AG10803 (cell line): Measurements from ENCODE around the gene PBX1.

Experiments
- DNase-seq: peaks from one replicate; pipeline ENCODE4 v3.0.0; 2010; ENCODE audit warnings: low read depth
- H3K4me3 ChIP-seq: 2 replicates; pipeline ENCODE4 v1.5.1; 2011; ENCODE audit warnings: mild to moderate bottlenecking, low read length, control low read depth
- TF ChIP-seq, protein P1 (sequence below): conservative IDR thresholded peaks from 2 replicates; pipeline ENCODE4 v1.5.1; 2011; ENCODE audit warnings: mild to moderate bottlenecking, low read length, control low read depth, inconsistent platforms

Gene PBX1

GRCh38 chr1:164685266-164686035, 126.5 kb downstream of the PBX1 start:
- TF ChIP-seq, protein P1, sequence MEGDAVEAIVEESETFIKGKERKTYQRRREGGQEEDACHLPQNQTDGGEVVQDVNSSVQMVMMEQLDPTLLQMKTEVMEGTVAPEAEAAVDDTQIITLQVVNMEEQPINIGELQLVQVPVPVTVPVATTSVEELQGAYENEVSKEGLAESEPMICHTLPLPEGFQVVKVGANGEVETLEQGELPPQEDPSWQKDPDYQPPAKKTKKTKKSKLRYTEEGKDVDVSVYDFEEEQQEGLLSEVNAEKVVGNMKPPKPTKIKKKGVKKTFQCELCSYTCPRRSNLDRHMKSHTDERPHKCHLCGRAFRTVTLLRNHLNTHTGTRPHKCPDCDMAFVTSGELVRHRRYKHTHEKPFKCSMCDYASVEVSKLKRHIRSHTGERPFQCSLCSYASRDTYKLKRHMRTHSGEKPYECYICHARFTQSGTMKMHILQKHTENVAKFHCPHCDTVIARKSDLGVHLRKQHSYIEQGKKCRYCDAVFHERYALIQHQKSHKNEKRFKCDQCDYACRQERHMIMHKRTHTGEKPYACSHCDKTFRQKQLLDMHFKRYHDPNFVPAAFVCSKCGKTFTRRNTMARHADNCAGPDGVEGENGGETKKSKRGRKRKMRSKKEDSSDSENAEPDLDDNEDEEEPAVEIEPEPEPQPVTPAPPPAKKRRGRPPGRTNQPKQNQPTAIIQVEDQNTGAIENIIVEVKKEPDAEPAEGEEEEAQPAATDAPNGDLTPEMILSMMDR, result no peak
- DNase-seq, result no peak
- H3K4me3 ChIP-seq, result no peak overlapping the region

- no peak for DNase-seq
- H3K4me3 ChIP-seq, result no peak overlapping the region
- TF ChIP-seq, protein P1, result no peak
Observed at GRCh38 chr1:164687777-164688176, 128.8 kb downstream of the PBX1 start.

DNA sequence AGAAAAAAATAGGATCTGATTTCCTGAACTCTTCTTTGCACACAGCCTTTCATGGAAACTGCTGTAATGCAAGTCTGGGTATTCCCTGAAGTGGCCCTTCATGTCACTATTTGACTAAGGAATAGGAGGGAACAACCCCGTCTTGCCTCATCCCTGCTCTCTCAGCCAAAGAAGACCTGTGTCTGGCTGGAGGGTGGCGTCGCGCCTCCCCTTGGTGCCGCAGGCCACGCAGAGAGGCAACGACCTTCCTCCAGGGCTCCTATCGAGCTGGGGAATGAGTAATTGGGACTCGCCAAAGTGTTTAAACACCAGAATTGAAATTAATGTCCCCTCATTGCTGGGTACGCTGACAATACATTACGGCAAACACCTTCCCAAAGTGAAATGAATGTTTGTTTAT, 129.8 kb downstream of the PBX1 start:
- DNase-seq, result no peak
- TF ChIP-seq, protein P1, result no peak
- H3K4me3 ChIP-seq, result no peak overlapping the region

DNA sequence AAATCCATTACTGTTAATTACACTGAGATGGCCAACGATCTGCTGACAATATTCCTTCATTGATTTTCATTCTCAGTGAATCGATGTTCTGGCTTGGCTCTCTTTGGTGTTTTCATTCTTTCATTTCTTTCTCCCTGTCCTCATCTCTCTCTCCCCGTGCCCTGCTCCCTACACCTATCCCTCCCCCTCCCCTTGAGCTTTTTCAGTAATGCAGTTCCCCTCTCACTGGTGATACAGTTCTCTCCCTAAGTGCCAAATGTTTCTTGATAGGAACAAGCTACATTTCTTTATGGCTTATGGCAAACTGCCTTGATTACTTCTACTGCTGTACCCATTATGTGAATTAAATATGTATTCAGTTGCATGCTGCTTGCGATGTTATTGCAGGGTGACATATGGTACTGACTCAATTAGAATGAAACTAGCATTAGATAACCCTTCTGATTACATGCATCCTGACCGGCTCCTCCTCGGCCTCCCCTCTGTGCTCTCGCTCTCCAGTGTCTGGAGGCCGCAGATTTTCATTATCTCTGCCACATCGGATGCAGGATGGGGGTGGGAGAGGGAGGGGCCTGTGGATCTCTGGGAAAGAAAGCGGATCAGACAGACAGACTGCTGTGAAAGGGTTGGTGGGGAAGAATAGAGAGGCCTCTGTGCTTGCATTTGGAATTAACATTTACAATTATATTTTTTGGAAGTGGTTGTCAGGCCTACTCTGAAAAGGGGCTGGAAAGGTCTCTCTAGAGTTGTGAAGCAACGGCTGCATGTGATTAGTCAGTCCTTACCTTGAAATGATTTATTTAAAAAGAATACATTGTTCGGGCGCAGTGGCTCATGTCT, 130.9 kb downstream of the PBX1 start:
- no peak overlapping the region for H3K4me3 ChIP-seq
- DNase-seq, result no peak
- TF ChIP-seq, protein P1, result no peak

DNA sequence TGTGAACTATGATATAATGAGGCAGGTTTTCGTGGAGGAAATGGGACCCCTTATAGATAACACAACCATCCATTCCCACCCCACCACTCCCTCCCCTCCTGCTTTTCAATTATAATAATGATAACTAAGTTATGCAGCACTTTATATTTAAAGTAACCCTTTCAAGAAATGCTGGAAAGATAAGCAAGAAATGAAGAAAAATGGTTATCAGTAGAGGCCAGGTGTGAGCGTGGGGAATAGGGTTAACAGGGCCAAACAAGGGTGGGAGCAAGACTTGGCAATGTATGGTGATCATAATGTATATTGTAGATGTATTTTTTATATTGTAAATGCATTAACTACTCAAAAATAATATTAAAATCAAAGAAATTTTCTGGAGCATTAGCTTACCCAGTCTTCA, 133.4 kb downstream of the PBX1 start:
- TF ChIP-seq, protein P1, result no peak
- H3K4me3 ChIP-seq, result no peak overlapping the region
- DNase-seq, result no peak

DNA sequence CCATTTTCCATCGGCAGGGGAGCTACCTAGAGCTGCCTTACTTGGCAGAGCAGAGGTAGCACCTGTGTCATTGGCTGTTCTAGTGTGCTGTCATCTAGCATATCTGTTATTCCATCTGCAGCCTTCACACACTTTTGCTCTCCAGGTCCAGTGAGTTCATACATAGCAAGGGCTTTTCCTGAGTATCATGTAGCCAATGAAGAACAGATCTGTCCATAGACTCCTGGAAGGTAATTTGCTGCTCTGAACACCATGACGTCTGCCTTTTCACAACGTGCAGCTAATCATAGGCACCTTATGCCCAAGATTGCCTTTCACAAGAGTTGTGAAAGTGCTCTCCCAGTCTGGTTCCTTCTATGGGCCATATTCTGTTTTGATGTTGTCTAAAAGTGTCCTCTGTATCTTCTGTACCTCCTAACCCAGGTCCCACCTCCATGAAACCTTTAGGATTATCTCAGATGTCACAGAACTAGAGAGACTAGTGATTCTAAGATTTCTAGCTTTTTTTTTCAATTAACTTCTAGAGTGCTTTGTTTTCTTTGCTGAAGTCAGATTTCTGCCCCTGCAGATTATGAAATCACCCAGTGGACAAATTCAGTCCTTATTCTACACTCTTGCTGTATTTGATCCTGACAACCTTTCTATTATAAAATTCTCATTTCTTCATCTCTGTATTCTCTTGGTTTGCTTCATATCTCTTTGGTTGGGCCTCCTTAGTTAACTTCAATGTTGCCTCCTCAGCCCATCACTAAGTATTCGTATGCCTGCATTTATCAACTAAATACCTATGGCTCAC, 134.8 kb downstream of the PBX1 start:
- no peak overlapping the region for H3K4me3 ChIP-seq
- TF ChIP-seq, protein P1, result no peak
- no peak for DNase-seq
